HCT116 (cell line): Measurements from ENCODE around the gene FOXO3.

Experiments
- EGR1 ChIP-seq: IDR thresholded peaks from 2 replicates; pipeline ENCODE4 v1.6.1; 2012; ENCODE audit warnings: low read depth
- EZH2 ChIP-seq: fragments of 200-600 bp; sonication (generic); IDR thresholded peaks from 2 replicates; pipeline ENCODE4 v1.6.1; 2017; ENCODE audit warnings: antibody characterized with exemption, mixed run types
- EZH2phosphoT487 ChIP-seq: fragments of 200-600 bp; IDR thresholded peaks from 2 replicates; pipeline ENCODE4 v1.6.1; 2018; ENCODE audit warnings: antibody characterized with exemption, borderline replicate concordance
- FOSL1 ChIP-seq: IDR thresholded peaks from 2 replicates; pipeline ENCODE4 v1.6.1; 2012; ENCODE audit warnings: low read depth
- JUND ChIP-seq: IDR thresholded peaks from 2 replicates; pipeline ENCODE4 v1.6.1; 2012
- POLR2A ChIP-seq: IDR thresholded peaks from 2 replicates; pipeline ENCODE4 v1.7.0; 2011; ENCODE audit warnings: borderline replicate concordance; ENCODE audit not compliant: insufficient read depth, insufficient read length; ENCODE audit errors: extremely low read depth
- POLR2AphosphoS5 ChIP-seq: IDR thresholded peaks from 2 replicates; pipeline ENCODE4 v1.6.1; 2011; ENCODE audit warnings: mild to moderate bottlenecking, low read depth, low read length, moderate library complexity
- SP1 ChIP-seq: IDR thresholded peaks from 2 replicates; pipeline ENCODE4 v1.6.1; 2012; ENCODE audit warnings: low read depth
- SRF ChIP-seq: IDR thresholded peaks from 2 replicates; pipeline ENCODE4 v1.6.1; 2012; ENCODE audit warnings: low read depth
- YY1 ChIP-seq: IDR thresholded peaks from 2 replicates; pipeline ENCODE4 v1.6.1; 2011; ENCODE audit warnings: low read length, low read depth, moderate library complexity, mild to moderate bottlenecking; ENCODE audit not compliant: insufficient replicate concordance; ENCODE audit errors: extremely low read depth
- TF ChIP-seq, protein P1 (sequence below), 3 experiments: fragments of 200-600 bp in 1 of 3; sonication (generic) in 1 of 3; IDR thresholded peaks in 2 of 3; conservative IDR thresholded peaks in 1 of 3; 2 replicates each; pipeline ENCODE4 v1.5.1; 2012 to 2017; ENCODE audit warnings: low read depth in 2 of 3, low read length in 2 of 3, antibody characterized with exemption in 1 of 3, borderline replicate concordance in 1 of 3, control low read depth in 1 of 3, mild to moderate bottlenecking in 1 of 3, mixed read lengths in 1 of 3, mixed run types in 1 of 3, moderate library complexity in 1 of 3; ENCODE audit not compliant: insufficient read depth in 1 of 3
- TF ChIP-seq, protein P2 (sequence below): IDR thresholded peaks from 2 replicates; pipeline ENCODE4 v1.6.1; 2012
- TF ChIP-seq, protein P3 (sequence below): IDR thresholded peaks from 2 replicates; pipeline ENCODE4 v1.6.1; 2012; ENCODE audit warnings: low read depth
- TF ChIP-seq, protein P4 (sequence below): IDR thresholded peaks from 2 replicates; pipeline ENCODE4 v1.6.1; 2012

DNA sequence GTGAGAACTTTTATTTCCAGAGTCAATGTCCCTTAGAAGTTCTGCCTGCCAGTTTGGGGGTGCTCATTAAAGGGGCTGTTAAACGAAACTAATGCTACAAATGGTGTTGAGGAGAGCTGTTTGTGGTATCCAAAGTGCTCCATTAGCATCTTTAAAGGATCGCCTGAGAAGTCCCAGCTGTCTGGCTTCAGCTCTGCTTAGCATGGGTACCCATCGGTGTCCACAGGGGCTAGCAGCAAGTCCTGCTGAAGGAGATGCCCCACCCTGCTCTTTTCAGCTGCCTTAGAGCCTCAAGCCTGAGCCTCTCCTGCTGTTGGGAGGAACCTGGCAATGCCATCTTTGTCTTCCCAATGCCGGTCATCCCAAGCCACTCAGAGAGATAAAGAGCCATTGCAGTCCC, 111.1 kb downstream of the FOXO3 start:
- TF ChIP-seq, protein P1, sequence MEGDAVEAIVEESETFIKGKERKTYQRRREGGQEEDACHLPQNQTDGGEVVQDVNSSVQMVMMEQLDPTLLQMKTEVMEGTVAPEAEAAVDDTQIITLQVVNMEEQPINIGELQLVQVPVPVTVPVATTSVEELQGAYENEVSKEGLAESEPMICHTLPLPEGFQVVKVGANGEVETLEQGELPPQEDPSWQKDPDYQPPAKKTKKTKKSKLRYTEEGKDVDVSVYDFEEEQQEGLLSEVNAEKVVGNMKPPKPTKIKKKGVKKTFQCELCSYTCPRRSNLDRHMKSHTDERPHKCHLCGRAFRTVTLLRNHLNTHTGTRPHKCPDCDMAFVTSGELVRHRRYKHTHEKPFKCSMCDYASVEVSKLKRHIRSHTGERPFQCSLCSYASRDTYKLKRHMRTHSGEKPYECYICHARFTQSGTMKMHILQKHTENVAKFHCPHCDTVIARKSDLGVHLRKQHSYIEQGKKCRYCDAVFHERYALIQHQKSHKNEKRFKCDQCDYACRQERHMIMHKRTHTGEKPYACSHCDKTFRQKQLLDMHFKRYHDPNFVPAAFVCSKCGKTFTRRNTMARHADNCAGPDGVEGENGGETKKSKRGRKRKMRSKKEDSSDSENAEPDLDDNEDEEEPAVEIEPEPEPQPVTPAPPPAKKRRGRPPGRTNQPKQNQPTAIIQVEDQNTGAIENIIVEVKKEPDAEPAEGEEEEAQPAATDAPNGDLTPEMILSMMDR (IDR thresholded peaks at IDR 0.05 in 2 of 3, conservative IDR thresholded peaks at IDR 0.05 in 1 of 3; ENCODE audit: borderline replicate concordance in 1 of 3, insufficient read depth in 1 of 3, low read depth in 2 of 3, low read length in 2 of 3) = no peak
- TF ChIP-seq, protein P2, sequence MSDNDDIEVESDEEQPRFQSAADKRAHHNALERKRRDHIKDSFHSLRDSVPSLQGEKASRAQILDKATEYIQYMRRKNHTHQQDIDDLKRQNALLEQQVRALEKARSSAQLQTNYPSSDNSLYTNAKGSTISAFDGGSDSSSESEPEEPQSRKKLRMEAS = no peak
- TF ChIP-seq YY1 = no peak
- no peak for TF ChIP-seq POLR2A
- TF ChIP-seq SP1 = no peak
- TF ChIP-seq POLR2AphosphoS5 = no peak
- no peak for TF ChIP-seq JUND
- TF ChIP-seq, protein P3, sequence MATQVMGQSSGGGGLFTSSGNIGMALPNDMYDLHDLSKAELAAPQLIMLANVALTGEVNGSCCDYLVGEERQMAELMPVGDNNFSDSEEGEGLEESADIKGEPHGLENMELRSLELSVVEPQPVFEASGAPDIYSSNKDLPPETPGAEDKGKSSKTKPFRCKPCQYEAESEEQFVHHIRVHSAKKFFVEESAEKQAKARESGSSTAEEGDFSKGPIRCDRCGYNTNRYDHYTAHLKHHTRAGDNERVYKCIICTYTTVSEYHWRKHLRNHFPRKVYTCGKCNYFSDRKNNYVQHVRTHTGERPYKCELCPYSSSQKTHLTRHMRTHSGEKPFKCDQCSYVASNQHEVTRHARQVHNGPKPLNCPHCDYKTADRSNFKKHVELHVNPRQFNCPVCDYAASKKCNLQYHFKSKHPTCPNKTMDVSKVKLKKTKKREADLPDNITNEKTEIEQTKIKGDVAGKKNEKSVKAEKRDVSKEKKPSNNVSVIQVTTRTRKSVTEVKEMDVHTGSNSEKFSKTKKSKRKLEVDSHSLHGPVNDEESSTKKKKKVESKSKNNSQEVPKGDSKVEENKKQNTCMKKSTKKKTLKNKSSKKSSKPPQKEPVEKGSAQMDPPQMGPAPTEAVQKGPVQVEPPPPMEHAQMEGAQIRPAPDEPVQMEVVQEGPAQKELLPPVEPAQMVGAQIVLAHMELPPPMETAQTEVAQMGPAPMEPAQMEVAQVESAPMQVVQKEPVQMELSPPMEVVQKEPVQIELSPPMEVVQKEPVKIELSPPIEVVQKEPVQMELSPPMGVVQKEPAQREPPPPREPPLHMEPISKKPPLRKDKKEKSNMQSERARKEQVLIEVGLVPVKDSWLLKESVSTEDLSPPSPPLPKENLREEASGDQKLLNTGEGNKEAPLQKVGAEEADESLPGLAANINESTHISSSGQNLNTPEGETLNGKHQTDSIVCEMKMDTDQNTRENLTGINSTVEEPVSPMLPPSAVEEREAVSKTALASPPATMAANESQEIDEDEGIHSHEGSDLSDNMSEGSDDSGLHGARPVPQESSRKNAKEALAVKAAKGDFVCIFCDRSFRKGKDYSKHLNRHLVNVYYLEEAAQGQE = no peak
- no peak for TF ChIP-seq EZH2phosphoT487
- TF ChIP-seq, protein P4, sequence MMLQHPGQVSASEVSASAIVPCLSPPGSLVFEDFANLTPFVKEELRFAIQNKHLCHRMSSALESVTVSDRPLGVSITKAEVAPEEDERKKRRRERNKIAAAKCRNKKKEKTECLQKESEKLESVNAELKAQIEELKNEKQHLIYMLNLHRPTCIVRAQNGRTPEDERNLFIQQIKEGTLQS = no peak
- TF ChIP-seq EGR1 = no peak
- TF ChIP-seq EZH2 = no peak
- TF ChIP-seq FOSL1 = no peak
- TF ChIP-seq SRF = no peak
